D721Med (cell line): Measurements from ENCODE around the gene RPRM.
A peak's percentile ranks its signal among the peaks of the same experiment; 100 is the strongest.
"Not testable (repeated sequence)": the region's sequence is repeated elsewhere in the genome, so short reads cannot be mapped to it uniquely, and the experiment has no call there.

Experiments
- DNase-seq: peaks from one replicate; pipeline ENCODE4 v3.0.0; 2011; ENCODE audit warnings: low spot score; ENCODE audit not compliant: insufficient read length
- FAIRE-seq: peaks from 2 replicates; lab custom pipeline; 2011; peaks lifted over from hg19 to GRCh38; lab: Jason Lieb, UNC
- TF ChIP-seq, protein P1 (sequence below): IDR thresholded peaks from 2 replicates; pipeline ENCODE4 v1.5.1; 2012; ENCODE audit warnings: mild to moderate bottlenecking, control low read depth; ENCODE audit not compliant: insufficient read depth; ENCODE audit errors: missing control alignments

Gene RPRM

DNA sequence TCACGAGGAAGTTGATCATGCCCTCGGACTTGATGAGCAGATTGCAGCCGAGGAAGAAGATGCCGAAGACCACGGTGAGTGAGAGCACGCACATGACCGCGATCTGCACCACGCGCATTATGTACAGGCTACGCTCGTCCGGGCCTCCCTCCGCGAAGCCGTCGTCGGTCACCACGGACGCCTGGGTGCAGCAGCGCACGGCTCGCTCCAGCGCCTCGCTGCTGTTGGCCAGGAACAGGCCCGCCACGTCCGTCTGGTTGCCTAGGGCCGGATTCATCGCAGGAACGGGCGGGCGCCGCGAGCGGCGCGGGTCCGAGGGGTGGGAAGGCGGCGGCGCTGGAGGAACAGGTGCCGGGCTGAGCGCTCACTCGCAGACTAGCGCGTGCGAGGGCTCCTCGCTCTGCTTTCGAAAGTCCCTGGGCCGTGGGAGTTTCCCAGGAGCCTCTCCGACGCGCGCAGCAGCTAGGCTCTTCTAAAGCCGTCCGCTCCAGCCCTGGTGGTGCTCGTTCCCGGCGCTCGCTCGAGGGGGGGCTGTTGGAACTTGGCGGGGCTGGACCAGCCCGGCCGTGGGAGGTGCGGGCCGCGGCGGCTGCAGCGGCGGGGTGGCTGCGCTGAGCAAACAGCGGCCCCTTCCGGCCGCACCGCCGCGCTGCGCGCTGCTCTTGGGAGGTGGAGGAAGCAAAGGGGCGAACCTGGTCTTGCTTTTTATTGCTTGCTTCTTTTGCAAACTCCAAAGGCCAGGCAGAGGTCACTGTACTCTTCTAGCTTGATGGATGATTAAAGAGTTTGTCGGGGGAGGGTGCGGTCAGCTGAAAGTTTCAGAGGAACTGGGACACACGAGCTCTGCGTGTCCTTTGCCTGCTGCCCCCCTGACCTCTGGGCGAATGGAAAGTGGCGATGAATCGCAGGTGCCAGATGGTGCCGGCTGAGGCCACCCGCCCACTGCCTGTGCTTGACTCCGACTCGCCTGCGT is at the start of gene RPRM:
TSS of gene RPRM (minus strand) at position 474 of the 973 bp plus-strand sequence. CDS start at position 277, 197 bp downstream.
- DNase-seq = peak; percentile 43
- FAIRE-seq = no peak
- TF ChIP-seq, protein P1, sequence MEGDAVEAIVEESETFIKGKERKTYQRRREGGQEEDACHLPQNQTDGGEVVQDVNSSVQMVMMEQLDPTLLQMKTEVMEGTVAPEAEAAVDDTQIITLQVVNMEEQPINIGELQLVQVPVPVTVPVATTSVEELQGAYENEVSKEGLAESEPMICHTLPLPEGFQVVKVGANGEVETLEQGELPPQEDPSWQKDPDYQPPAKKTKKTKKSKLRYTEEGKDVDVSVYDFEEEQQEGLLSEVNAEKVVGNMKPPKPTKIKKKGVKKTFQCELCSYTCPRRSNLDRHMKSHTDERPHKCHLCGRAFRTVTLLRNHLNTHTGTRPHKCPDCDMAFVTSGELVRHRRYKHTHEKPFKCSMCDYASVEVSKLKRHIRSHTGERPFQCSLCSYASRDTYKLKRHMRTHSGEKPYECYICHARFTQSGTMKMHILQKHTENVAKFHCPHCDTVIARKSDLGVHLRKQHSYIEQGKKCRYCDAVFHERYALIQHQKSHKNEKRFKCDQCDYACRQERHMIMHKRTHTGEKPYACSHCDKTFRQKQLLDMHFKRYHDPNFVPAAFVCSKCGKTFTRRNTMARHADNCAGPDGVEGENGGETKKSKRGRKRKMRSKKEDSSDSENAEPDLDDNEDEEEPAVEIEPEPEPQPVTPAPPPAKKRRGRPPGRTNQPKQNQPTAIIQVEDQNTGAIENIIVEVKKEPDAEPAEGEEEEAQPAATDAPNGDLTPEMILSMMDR = peak; percentile 83

- DNase-seq (no peak), FAIRE-seq (peak; percentile 70)
- TF ChIP-seq, protein P1 = peak; percentile 83
Observed at GRCh38 chr2:153519257-153519875, 40.8 kb upstream of the RPRM start.

DNA sequence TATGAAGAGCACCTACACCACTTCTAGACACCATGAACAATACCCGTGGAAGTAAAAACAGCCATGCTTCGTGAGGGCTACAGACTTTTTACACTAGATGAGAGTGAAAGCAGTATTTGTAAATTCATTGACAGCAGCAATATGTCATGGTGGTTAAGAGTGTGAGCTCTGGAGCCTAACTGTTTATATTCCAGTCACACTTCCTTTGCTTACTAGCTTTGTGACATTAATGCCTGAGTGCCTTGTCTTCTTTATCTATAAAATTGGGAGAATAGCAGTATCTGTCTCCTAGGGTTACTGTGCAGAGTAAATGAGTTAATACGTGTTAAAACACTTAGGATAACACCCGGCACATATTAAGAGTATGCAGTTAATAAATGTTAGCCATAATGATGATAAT is 33.8 kb upstream of the RPRM start:
- TF ChIP-seq, protein P1 = no peak
- DNase-seq = no peak
- no peak for FAIRE-seq

DNA sequence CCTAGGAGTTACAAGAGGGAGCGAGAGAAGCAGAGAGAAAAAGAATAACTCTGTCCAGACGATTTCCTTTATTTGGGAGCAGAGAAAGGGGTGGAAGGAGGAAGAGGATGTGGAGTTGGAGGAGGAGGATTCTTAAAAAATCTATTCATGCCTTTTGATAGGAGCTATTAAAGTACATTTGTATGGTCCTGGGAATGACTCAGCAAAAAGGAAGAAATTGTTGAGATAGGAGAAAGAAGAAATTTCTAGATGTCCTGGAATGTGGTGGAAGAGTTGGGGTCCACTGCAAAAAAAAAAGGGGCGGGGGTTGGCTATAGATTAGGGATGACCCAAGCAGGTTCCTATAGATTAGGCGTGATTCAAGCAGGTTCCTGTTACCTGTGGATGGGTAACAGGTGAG is 32.4 kb upstream of the RPRM start:
- TF ChIP-seq, protein P1 = no peak
- no peak for DNase-seq
- FAIRE-seq = no peak

GRCh38 chr2:153509133-153509532 is 30.6 kb upstream of the RPRM start:
- FAIRE-seq (no peak), DNase-seq (no peak)
- TF ChIP-seq, protein P1 = no peak

DNA sequence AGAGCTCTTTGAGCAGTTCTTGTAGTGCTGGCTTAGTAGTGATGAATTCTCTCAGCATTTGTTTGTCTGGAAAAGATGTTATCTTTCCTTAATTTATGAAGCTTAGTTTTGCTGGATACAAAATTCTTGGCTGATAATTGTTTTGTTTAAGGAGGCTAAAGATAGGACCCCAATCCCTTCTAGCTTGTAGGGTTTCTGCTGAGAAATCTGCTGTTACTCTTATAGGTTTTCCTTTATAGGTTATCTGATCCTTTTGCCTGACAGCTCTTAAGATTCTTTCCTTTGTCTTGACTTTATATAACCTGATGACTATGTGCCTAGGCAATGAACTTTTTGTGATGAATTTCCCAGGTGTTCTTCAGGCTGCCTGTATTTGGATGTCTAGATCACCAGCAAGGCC is 27.9 kb upstream of the RPRM start:
- FAIRE-seq, DNase-seq: not testable (repeated sequence)

GRCh38 chr2:153499439-153499838 is 20.9 kb upstream of the RPRM start:
- DNase-seq (no peak), FAIRE-seq (no peak)
- TF ChIP-seq, protein P1 = no peak
